ENCODE results near the gene SCCPDH.

Gene SCCPDH

GRCh38 chr1:246753670-246754535 lies 29.7 kb downstream of the SCCPDH start:
- no peak overlapping the region for H3K4me3 ChIP-seq (ENCODE audit: low read length)
- peak; percentile 65 for DNase-seq (ENCODE audit: low read depth)
- TF ChIP-seq CTCF (IDR thresholded peaks at IDR 0.05; ENCODE audit: insufficient read depth, low read depth, low read length, missing control alignments) = peak; percentile 85

- no peak overlapping the region for H3K4me3 ChIP-seq (ENCODE audit: low read length)
- TF ChIP-seq CTCF (IDR thresholded peaks at IDR 0.05; ENCODE audit: insufficient read depth, low read depth, low read length, missing control alignments) = no peak
- DNase-seq (ENCODE audit: low read depth) = no peak
Measured at GRCh38 chr1:246755419-246755818, 31.2 kb downstream of the SCCPDH start.

- TF ChIP-seq CTCF (IDR thresholded peaks at IDR 0.05; ENCODE audit: insufficient read depth, low read depth, low read length, missing control alignments) = no peak
- DNase-seq (ENCODE audit: low read depth) = no peak
- H3K4me3 ChIP-seq (ENCODE audit: low read length) = no peak overlapping the region
Measured at GRCh38 chr1:246760422-246761347, 36.5 kb downstream of the SCCPDH start.

DNA sequence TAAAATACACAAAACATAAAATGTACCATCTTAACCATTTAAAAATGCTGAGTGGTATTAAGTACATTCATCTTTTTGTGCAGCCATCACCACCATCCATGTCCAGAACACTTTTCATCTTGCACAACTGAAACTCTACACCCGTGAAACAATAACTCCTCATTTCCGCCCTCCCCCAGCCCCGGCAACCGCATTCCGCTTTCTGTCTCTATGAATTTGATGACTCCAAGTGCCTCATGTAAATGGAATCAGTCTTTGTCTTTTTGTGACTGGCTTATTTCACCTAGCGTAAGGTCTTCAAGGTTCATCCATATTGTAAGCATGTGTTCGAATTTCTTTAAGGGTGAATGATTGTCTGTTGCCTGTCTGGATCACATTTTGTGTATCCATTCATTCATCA lies 37.2 kb downstream of the SCCPDH start:
- peak; percentile 22 for DNase-seq (ENCODE audit: low read depth)
- no peak overlapping the region for H3K4me3 ChIP-seq (ENCODE audit: low read length)
- no peak for TF ChIP-seq CTCF (IDR thresholded peaks at IDR 0.05; ENCODE audit: insufficient read depth, low read depth, low read length, missing control alignments)

- no peak overlapping the region for H3K4me3 ChIP-seq (ENCODE audit: low read length)
- DNase-seq (ENCODE audit: low read depth) = no peak
- TF ChIP-seq CTCF (IDR thresholded peaks at IDR 0.05; ENCODE audit: insufficient read depth, low read depth, low read length, missing control alignments) = no peak
Measured at GRCh38 chr1:246765521-246765920, 41.3 kb downstream of the SCCPDH start.

- no peak for TF ChIP-seq CTCF (IDR thresholded peaks at IDR 0.05; ENCODE audit: insufficient read depth, low read depth, low read length, missing control alignments)
- no peak overlapping the region for H3K4me3 ChIP-seq (ENCODE audit: low read length)
- peak; percentile 72 for DNase-seq (ENCODE audit: low read depth)
Measured at GRCh38 chr1:246768403-246769020, 44.3 kb downstream of the SCCPDH start.

Measured in epithelial cell of esophagus (primary cell).